Measurements from ENCODE around the gene USP9X.

- no peak for TF ChIP-seq CTCF (IDR thresholded peaks at IDR 0.05)
- no peak for TF ChIP-seq POLR2A (IDR thresholded peaks at IDR 0.05)
- TF ChIP-seq POLR2AphosphoS5 (IDR thresholded peaks at IDR 0.05) = no peak
Observed at GRCh38 chrX:41192880-41193279, 107.6 kb downstream of the USP9X start.

All from breast epithelium (tissue), 3 donors.